MM.1S (cell line): Measurements from ENCODE around the gene SYVN1.
"Not testable (repeated sequence)": the region's sequence is repeated elsewhere in the genome, so short reads cannot be mapped to it uniquely, and the experiment has no call there.

Source experiments
- CTCF ChIP-seq: fragments of 300-600 bp; sonication (generic); IDR thresholded peaks from 2 replicates; pipeline ENCODE4 v1.5.1; 2016; ENCODE audit warnings: antibody characterized with exemption, low read length, mixed read lengths
- EZH2 ChIP-seq: fragments of 300-600 bp; sonication (generic); optimal IDR thresholded peaks from 2 replicates; pipeline ENCODE3; 2017; ENCODE audit warnings: low read depth, mild to moderate bottlenecking, antibody characterized with exemption, low read length, mixed read lengths
- EZH2phosphoT487 ChIP-seq: fragments of 300-600 bp; sonication (generic); IDR thresholded peaks from 2 replicates; pipeline ENCODE4 v1.6.1; 2018; ENCODE audit warnings: antibody characterized with exemption, low read length

- TF ChIP-seq CTCF, EZH2, EZH2phosphoT487: not testable (repeated sequence)
Measured at GRCh38 chr11:65118891-65119669, 15.2 kb downstream of the SYVN1 start.
